AG09309 (cell line): Measurements from ENCODE around the gene LYZL6.

ENCODE experiments used
- DNase-seq: peaks from one replicate; pipeline ENCODE4 v3.0.0-alpha.2; 2010; ENCODE audit warnings: low read depth
- H3K4me3 ChIP-seq: 2 replicates; pipeline ENCODE4 v1.5.1; 2011; ENCODE audit warnings: mild to moderate bottlenecking, low read depth, low read length, moderate library complexity; ENCODE audit not compliant: control insufficient read depth
- TF ChIP-seq, protein P1 (sequence below): IDR thresholded peaks from 2 replicates; pipeline ENCODE4 v1.5.1; 2011; ENCODE audit warnings: mild to moderate bottlenecking, low read depth, low read length, inconsistent platforms; ENCODE audit not compliant: insufficient read depth, control insufficient read depth; ENCODE audit errors: missing control alignments

LYZL6 gene

DNA sequence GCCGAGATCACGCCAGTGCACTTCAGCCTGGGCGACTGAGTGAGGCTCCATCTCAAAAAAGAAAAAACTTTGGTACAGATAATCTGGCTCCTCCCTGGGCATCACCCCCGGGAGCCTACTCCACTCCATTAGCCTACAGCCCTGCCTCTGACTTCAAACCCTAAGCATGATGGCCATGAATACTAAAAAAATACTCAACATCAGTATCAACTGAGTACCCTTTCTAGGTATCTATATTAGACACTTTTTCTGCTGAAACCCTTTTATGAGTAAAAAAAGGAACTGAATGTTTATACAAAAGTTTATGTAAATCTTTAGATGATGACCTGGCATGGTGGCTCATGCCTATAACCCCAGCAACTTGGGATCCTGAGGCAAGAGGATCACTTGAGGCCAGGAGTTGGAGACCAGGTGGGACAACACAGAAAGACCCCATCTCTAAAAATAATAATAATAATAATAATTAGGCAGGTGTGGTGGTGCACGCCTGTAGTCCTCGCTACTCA is 19.9 kb downstream of the LYZL6 start:
- TF ChIP-seq, protein P1, sequence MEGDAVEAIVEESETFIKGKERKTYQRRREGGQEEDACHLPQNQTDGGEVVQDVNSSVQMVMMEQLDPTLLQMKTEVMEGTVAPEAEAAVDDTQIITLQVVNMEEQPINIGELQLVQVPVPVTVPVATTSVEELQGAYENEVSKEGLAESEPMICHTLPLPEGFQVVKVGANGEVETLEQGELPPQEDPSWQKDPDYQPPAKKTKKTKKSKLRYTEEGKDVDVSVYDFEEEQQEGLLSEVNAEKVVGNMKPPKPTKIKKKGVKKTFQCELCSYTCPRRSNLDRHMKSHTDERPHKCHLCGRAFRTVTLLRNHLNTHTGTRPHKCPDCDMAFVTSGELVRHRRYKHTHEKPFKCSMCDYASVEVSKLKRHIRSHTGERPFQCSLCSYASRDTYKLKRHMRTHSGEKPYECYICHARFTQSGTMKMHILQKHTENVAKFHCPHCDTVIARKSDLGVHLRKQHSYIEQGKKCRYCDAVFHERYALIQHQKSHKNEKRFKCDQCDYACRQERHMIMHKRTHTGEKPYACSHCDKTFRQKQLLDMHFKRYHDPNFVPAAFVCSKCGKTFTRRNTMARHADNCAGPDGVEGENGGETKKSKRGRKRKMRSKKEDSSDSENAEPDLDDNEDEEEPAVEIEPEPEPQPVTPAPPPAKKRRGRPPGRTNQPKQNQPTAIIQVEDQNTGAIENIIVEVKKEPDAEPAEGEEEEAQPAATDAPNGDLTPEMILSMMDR: no peak
- DNase-seq: no peak
- H3K4me3 ChIP-seq: no peak overlapping the region

DNA sequence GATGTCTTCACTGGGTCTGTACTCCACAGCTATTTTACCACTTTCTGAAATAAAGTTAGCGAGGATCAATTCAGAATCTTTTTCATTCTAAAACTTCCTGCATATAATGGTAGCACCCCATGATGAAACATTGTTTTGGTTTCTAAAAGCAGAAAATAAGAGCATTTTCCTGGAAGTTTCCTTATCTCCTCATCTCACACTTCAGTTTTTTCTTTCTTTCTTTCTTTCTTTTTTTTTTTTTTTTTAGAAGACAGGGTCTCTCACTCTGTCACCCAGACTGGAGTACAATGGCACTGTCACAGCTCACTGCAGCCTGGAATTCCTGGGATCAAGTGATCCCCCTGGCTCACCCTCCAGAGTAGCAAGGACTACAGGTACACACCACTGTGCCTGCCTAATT is 23.3 kb downstream of the LYZL6 start:
- no peak for DNase-seq
- TF ChIP-seq, protein P1: no peak
- H3K4me3 ChIP-seq: no peak overlapping the region

DNA sequence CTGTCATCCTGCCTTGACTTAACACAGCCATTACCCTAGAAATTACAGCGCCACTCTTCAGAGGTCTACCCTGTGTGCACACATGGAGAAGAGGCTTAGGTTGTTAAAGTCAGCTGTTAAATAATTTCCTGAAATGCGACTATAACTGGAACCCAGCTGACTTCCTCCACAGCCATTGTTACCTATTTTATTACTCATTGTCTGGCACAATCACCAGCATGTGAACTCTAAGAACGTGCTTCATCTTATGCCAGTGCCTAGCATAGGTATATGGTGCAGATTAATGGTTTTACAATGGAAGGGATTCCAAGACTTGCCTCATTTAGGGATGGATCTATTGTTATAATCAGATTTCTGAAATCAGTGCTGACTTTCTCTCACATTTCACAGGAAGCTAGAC is 24.8 kb downstream of the LYZL6 start:
- no peak overlapping the region for H3K4me3 ChIP-seq
- DNase-seq: no peak
- TF ChIP-seq, protein P1: no peak

DNA sequence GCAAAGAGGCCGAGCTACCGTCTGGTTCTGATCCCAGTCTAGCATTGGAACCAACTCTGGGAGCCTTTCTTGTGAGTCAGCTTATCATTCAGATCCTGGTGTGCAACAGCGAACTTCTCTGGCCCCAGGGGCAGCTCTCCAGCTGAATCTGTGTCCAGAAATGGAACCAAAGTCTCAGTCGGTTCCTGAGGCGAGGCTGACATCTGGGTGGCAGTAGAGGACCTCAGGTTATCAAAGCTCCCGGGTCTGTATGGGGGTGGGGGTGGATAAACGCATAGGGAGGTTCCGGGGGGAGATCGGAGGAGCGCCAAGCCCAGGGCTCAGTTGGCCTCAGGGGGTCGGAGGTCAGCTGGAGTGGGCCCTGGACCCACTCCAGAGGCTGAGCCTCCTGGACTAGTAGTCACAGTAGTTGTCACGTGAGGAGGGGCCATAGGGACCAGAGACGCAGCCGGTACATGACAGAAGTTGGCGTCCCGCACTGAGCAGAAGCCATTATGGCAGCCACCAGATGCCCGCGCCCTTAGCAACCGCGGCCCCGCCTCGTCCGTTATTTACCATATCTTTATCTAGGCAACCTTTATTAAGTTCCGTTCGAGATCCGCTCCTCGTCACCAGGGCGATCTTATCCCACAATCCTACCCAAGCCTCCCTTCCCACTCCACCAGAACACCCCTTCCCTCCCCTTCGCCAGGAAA is 25.8 kb downstream of the LYZL6 start:
- TF ChIP-seq, protein P1: no peak

DNA sequence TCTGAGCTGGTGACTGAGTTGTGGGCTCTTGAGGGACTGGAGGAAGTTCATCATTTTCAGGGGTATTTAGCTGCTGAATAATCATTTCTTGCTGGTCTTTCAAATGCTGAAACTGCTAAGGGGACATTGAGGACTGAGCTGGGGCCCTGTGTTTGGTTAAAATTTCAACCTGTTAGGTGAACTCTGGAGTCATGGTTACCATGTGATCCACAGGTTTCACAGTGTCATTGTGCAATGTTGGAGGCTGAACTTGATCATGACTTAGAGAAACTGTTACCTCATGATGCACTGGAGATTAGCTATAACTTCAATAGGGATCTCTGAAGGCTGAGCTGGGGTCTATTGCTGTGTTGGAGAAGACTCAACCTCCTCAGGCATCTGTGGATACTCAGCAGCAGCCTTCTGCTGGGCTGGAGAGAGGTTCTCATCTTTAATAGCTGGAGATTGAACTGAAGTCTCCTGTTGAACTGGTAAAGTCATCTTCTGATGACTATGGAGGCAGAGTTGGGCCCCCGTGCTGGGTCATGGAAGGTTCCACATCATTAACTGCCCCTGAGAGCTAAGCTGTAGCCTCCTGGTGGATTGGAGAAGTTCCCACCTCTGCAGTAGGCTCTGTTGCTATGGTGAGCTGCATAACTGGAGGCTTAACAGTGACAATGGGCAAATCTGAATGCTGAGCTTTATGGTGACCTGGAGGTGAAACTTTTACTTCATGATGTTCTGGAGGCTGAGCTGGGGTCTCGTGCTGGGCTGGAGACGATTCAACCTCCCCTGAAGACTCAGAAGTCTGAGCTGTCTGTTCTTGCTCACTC is 28.2 kb downstream of the LYZL6 start:
- H3K4me3 ChIP-seq: no peak overlapping the region
- DNase-seq: no peak
- TF ChIP-seq, protein P1: no peak

More for the DNA sequence above, 25.8 kb downstream of the LYZL6 start:
- no peak overlapping the region for H3K4me3 ChIP-seq
- DNase-seq: no peak

DNA sequence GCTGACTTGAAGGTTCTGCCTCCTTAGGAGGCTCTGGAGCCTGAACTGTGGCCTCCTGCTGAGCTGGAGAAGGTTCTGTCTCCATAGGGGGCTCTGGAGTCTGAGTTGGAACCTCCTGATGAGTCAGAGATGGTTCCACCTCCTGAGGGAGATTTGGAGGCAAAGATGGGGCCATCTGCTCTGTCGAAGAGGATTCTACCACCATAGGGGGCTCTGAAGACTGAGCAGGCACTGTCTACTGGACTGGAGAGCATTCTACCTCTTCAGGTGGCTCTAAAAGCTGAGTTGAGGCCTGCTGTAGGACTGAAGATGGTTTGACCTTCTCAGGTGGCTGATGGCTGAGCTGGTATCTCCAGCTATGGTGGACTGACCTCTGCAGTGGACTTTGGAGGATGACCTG is 29.2 kb downstream of the LYZL6 start:
- DNase-seq: no peak
- H3K4me3 ChIP-seq: no peak overlapping the region
- TF ChIP-seq, protein P1: no peak
